A673 (cell line): ENCODE measurements around the gene FAM114A1. TPM values are rescaled to one million over a fixed set of nuclear protein-coding genes. Genes with fewer than 3 reads are reported as not detected.

Source experiments
- BruUV-seq: library from RNA; stranded (reverse); fragments of 400-500 nt; replicated peaks from 2 replicates; lab custom pipeline; 2021; lab: Mats Ljungman, UMichigan
- CTCF ChIA-PET: fragments of 300-600 bp; sonication (Branson Sonifier 250); formaldehyde crosslinking; loops from one replicate; lab custom pipeline; 2022; ENCODE audit warnings: antibody characterized with exemption; lab: Charles Lee
- POLR2A ChIA-PET: fragments of 300-600 bp; sonication (Branson Sonifier 250); formaldehyde crosslinking; loops from one replicate; lab custom pipeline; 2022; ENCODE audit warnings: antibody characterized with exemption; ENCODE audit not compliant: low non-redundant PET; lab: Charles Lee
- DNase-seq: peaks from one replicate; pipeline ENCODE4 v3.0.0-alpha.2; 2015; ENCODE audit warnings: low spot score
- H3K27ac ChIP-seq: fragments of 200-600 bp; sonication (generic); 2 replicates; pipeline ENCODE4 v1.5.1; 2016; ENCODE audit warnings: mixed run types, low read depth, mild to moderate bottlenecking, mixed read lengths, antibody characterized with exemption, low read length; ENCODE audit not compliant: poor library complexity, severe bottlenecking
- H3K27me3 ChIP-seq: fragments of 200-600 bp; sonication (generic); replicated peaks from 2 replicates; pipeline ENCODE4 v1.6.1; 2017; ENCODE audit warnings: mixed run types, low read depth, mild to moderate bottlenecking, mixed read lengths, antibody characterized with exemption, low read length; ENCODE audit not compliant: insufficient read depth, poor library complexity
- H3K36me3 ChIP-seq: fragments of 200-600 bp; sonication (generic); 2 replicates; pipeline ENCODE4 v1.6.1; 2016; ENCODE audit warnings: mixed run types, mild to moderate bottlenecking, mixed read lengths, antibody characterized with exemption, low read length; ENCODE audit not compliant: insufficient read depth, poor library complexity, severe bottlenecking
- H3K4me1 ChIP-seq: fragments of 200-600 bp; sonication (generic); 2 replicates; pipeline ENCODE4 v1.6.1; 2017; ENCODE audit warnings: mixed run types, mild to moderate bottlenecking, mixed read lengths, antibody characterized with exemption, low read length; ENCODE audit not compliant: insufficient read depth, poor library complexity, severe bottlenecking
- H3K4me3 ChIP-seq: fragments of 200-600 bp; sonication (generic); 2 replicates; pipeline ENCODE4 v1.5.1; 2016; ENCODE audit warnings: low read depth, mixed run types, mild to moderate bottlenecking, mixed read lengths, low read length; ENCODE audit not compliant: poor library complexity, severe bottlenecking
- H3K9me3 ChIP-seq: fragments of 200-600 bp; sonication (generic); 2 replicates; pipeline ENCODE4 v1.6.1; 2016; ENCODE audit warnings: mixed run types, low read depth, mild to moderate bottlenecking, mixed read lengths, antibody characterized with exemption, low read length; ENCODE audit not compliant: poor library complexity, severe bottlenecking
- EZH2 ChIP-seq: fragments of 200-600 bp; sonication (generic); IDR thresholded peaks from 2 replicates; pipeline ENCODE4 v1.6.1; 2017; ENCODE audit warnings: borderline replicate concordance, low read depth, mild to moderate bottlenecking, mixed read lengths, antibody characterized with exemption, low read length; ENCODE audit not compliant: poor library complexity, severe bottlenecking
- intact Hi-C: fragments of 100-400 bp; cut with micrococcal nuclease; formaldehyde crosslinking; loops from one replicate; pipeline ENCODE4 v1.10.0; 2022; ENCODE audit not compliant: unreplicated experiment
- total RNA-seq: library from RNA; stranded (reverse); gene quantifications from 2 replicates; pipeline ENCODE4 v1.2.3, GENCODE V29; 2021
- TF ChIP-seq, protein P1 (sequence below): fragments of 300-800, 200-600 bp; sonication (generic); conservative IDR thresholded peaks from 2 replicates; pipeline ENCODE4 v1.5.1; 2017; ENCODE audit warnings: low read depth, mild to moderate bottlenecking, antibody characterized with exemption, low read length, moderate library complexity, mixed read lengths

The FAM114A1 gene
- total RNA-seq, 1 experiment from 2014 or later: 4.2 TPM

DNA sequence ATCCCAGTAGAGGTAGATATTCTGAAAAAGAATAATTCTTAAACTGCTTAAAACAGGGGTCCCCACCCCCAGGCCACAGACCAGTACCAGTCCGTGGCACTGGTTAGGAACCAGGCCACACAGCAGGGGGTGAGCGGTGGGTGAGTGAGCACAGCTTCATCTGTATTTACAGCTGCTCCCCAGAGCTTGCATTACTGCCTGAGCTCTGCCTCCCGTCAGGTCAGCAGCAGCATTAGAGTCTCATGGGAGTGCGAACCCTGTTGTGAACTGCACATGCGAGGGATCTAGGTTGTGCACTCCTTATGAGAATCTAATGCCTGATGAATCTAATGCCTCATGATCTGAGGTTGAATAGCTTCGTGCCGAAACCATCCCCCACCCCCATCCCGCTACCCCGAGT is 76.8 kb downstream of the FAM114A1 start:
- Histone ChIP-seq H3K4me3 (no peak overlapping the region), H3K36me3 (no peaks in the 10 kb centered on the region), H3K27ac (no peak overlapping the region), H3K27me3 (no peaks in the 10 kb centered on the region), H3K9me3 (no peaks in the 10 kb centered on the region), H3K4me1 (peaks cover 10% of the 10 kb centered on the region)
- POLR2A ChIA-PET: no interaction called here
- CTCF ChIA-PET: no interaction called here
- DNase-seq: no peak
- no peak for TF ChIP-seq EZH2
- TF ChIP-seq, protein P1, sequence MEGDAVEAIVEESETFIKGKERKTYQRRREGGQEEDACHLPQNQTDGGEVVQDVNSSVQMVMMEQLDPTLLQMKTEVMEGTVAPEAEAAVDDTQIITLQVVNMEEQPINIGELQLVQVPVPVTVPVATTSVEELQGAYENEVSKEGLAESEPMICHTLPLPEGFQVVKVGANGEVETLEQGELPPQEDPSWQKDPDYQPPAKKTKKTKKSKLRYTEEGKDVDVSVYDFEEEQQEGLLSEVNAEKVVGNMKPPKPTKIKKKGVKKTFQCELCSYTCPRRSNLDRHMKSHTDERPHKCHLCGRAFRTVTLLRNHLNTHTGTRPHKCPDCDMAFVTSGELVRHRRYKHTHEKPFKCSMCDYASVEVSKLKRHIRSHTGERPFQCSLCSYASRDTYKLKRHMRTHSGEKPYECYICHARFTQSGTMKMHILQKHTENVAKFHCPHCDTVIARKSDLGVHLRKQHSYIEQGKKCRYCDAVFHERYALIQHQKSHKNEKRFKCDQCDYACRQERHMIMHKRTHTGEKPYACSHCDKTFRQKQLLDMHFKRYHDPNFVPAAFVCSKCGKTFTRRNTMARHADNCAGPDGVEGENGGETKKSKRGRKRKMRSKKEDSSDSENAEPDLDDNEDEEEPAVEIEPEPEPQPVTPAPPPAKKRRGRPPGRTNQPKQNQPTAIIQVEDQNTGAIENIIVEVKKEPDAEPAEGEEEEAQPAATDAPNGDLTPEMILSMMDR: no peak
- BruUV-seq: no TSS peak
- intact Hi-C loops: no loop called here

DNA sequence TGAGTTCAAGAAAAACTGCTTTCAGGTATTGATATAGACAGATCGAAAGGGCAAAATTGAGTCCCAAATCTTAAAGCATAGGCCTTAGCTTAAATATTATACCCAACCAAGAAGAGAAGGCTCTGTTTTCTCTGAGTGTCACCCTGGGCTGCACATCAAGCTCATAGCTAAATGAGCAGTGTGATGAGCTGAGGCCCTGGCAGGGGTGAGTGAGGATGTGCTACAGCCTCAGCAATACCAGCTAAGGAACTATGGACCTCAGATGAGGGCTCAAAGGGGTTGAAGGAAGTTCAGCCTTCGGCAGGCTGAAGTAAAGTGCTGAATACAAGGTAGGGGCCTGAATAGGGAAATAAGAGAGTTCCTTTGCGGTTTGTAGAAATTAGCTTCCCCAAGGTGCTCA is 79.3 kb downstream of the FAM114A1 start:
- CTCF ChIA-PET: no interaction called here
- Histone ChIP-seq H3K27me3 (no peaks in the 10 kb centered on the region), H3K36me3 (no peaks in the 10 kb centered on the region), H3K4me3 (no peak overlapping the region), H3K9me3 (no peaks in the 10 kb centered on the region), H3K27ac (no peak overlapping the region), H3K4me1 (peaks cover 10% of the 10 kb centered on the region)
- no peak for DNase-seq
- intact Hi-C loops: no loop called here
- no TSS peak for BruUV-seq
- POLR2A ChIA-PET: no interaction called here
- no peak for TF ChIP-seq EZH2
- TF ChIP-seq, protein P1: no peak

DNA sequence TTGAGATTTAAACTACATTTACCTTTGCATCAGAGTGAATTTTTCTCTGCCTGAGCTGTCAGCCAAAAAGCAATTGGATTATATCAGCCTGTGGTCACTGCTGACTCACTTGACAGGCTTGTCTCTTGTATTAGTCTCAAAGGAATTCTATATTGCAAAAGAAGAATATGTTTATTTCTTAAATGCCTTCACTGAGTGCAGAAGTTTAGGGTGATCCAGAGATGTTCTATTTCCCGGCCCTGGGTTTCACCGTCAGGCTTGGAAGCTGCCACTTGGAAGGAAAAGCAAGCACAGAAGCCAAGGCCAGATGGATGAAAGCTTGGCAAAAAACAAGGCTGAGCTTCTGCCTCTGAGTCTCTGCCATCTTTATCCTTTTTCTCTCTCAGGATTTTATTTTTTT is 80.9 kb downstream of the FAM114A1 start:
- peaks cover 10% of the 10 kb centered on the region for H3K4me1 ChIP-seq
- no peak for TF ChIP-seq EZH2
- TF ChIP-seq, protein P1: no peak
- H3K27ac ChIP-seq: no peak overlapping the region
- H3K4me3 ChIP-seq: no peak overlapping the region
- intact Hi-C loops: no loop called here
- H3K36me3 ChIP-seq: no peaks in the 10 kb centered on the region
- BruUV-seq: no TSS peak
- ChIA-PET CTCF (no interaction called here), POLR2A (no interaction called here)
- DNase-seq: peak; percentile 62
- no peaks in the 10 kb centered on the region for H3K27me3 ChIP-seq
- H3K9me3 ChIP-seq: no peaks in the 10 kb centered on the region
